Stimulated activated CD4-positive, alpha-beta T cell treated with anti-CD3 and anti-CD28 coated beads, Interleukin-1b, Interleukin-23, amount 100 ng/mL, for 1 hour (primary cell): Measurements from ENCODE around the gene USP16.

ENCODE experiments used
- DNase-seq, 2 donors: peaks; one replicate each; pipeline ENCODE4 v3.0.0-alpha.2; 2020; ENCODE audit warnings: low read depth in 2 of 2

The USP16 gene

DNA sequence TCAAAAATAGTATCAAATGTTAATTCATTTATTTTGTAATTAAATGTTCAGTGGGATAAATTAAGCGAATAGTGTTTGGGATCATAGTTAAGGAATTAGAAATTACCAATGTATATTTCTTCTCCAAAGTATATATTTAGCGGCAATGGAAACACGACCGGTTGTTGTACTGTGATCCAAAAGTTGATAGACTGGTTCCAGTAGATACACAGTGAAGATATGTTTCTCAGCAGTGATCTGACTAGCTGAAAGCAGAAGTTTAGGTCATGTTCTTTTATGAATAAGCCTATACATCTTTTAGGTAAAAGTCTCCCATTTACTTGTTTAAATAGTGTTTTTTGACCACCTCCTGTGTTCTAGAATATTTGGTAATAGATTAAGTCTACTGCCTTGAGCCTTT lies 8.8 kb downstream of the USP16 start:
- no peak for DNase-seq

DNA sequence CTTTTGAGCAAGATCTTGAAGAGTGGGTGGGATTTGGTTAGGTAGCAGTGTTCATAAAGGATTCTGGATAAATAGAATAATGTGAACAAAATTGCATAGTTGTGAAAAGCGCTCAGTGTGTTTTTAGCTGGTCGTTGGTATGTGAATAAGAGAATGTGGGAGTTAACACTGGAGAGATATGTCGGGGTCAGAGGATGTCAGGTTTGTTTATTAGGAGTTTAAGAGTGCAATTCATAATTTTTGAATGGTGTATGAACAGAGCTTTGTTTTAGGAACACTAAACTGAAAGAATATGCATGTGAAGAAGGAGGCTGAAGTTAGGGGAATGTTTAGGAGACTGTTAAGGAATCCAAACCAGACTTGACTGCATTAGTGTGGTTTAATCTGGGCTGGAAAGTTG lies 9.4 kb downstream of the USP16 start:
- DNase-seq = no peak

DNA sequence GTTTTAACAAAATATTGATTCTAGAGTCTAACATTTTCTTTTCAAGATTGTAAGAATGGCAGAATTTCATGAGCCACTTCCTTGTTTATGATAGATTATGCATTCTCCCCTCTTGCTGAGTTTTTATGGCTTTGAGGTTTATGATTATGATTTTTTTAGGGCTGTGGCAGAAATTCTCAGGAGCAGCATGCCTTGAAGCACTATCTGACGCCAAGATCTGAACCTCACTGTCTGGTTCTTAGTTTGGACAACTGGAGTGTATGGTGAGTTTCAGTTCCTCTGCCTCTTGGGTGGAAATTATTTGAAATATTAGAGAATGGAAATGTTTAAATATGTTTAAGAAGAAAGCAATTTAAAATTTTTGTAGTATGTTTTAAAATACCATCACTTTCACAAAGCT lies 10.2 kb downstream of the USP16 start:
- no peak for DNase-seq

DNA sequence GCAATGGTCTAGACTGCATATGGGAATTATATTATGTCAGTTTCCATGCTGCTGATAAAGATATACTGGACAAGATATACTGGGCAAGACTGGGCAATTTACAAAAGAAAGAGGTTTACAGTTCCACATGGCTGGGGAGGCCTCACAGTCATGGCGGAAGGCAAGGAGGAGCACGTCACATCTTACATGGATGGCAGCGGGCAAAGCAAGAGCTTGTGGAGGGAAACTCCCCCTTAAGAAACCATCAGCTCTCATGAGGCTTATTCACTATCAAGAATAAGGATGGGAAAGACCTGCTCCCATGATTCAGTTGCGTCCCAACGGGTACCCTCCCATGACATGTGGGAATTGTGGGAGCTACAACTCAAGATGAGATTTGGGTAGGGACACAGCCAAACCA lies 27.8 kb downstream of the USP16 start:
- no peak for DNase-seq

DNA sequence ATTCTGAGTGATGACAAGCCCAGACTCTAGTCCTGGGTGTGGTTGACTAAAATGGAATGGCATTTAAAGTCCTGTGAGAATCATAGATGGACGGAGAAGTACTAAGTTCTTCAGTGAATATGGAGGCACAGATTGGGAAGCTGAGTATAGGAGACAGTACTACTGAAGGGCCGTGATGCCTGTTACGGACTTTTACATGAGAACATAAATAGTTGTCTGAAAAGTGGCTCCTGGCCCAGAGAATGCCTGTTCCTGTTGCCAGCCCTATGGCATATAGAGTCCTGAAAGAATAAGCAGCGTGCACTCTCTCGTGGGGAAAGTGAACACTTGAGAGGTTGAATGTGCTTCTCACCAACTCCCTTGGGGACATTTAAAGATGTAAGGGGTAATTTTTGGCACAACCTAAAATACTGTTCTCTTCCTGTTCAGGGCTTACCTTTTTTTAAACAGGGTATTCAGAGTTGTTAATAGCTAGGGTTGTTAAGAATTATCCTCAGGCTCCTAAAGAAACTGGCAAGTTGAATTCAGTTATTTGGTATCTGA lies 28.6 kb downstream of the USP16 start:
- no peak for DNase-seq

DNA sequence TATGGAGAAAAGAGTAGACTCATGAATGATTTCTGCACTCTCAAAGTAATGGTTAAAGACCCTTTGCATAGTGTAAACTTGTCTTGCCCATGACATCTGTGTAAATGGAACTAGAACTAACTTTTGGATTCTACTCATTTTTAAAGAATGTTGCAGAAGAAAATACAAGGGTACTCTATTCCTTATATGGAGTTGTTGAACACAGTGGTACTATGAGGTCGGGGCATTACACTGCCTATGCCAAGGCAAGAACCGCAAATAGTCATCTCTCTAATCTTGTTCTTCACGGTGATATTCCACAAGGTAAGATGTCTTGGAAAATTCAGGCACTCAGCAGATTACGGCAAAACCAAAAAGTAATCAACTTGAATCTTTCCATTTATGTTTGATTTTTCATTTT lies 29.2 kb downstream of the USP16 start:
- no peak for DNase-seq

DNA sequence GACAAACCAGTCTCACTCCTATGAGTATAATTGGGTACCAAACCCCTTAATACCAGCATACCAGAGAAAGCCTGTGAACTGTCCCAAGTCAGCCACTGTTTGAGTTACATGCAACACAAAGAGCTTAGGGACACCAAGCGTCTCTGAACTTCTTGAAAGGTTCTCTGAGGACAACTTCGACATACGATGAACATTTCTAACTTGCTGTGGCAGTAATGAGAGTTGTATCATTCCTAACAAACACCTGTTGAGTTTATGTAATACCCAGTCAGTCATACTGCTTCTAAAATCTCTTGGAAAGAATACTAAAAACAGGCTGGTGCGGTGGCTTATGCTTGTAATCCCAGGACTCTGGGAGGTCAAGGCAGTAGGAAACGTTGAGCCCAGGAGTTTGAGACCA lies 30.6 kb downstream of the USP16 start:
- no peak for DNase-seq

DNA sequence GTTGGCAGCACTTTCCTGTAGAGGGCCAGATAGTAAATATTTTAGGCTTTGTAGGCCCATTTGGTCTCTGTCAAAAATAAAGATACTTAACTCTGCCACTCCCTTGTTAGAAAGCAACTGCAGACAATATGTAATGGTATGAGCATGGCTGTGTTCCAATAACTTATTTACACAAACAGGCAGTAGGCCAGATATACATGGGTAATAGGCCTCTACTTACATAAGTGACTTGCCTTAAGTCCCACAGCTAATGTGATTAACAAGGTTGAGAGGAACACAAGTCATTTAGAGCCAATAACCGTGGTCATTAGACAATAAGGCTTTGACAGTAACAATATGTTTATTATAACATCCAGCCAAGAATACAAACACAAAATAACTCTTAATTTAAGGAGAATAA lies 31.5 kb downstream of the USP16 start:
- no peak for DNase-seq

DNA sequence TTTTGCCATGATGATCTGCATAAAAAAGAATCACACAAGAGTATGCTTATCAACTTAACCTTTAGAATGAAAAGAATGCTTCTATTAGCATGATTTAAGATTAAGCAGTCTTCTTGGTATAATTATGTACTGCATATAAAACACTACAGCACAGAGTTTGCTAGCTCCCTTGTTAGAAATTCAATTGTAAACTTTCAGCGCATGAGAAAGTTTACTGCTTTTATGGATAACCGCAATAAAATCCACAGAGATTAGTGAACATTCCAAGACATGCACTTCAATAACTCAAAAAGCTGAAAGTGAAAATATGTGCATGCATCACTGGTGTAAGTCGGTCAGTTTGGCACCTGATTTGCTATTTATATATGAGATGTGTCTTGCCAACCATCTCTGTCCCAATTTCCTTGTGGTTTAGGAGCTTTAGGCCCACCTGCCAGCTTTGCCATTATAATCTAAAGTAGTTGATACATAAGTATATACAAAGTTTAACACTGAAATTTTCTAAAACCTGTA lies 32.1 kb downstream of the USP16 start:
- no peak for DNase-seq

DNA sequence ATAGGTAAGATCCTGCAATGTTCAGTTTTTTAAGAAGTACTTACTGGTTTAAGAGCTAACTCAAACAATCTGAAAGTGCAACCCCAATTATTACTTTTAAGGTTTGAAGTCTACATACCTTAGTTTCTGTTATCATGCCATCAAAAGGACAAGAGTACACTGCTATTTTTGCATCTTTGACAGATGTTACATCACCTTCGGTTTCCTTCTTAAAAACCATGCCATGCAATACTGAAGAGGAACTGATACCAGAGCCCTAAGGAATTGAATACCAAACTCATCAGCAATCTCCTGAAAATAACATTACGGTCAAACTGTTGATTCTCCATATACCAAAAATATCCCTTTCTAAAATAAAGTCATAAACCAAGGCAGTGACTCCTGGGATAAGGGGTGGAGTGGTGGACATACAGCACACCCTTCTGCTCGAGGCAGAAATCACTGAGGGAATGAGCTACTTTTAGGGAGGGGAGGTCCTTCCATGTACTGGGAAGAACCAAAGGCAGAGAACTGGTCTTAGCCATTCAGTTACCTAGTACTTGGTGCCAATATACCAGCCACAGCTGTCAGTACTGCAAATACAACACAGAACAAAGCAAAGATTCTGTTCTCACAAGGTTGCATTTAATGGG lies 40.5 kb downstream of the USP16 start:
- no peak for DNase-seq

DNA sequence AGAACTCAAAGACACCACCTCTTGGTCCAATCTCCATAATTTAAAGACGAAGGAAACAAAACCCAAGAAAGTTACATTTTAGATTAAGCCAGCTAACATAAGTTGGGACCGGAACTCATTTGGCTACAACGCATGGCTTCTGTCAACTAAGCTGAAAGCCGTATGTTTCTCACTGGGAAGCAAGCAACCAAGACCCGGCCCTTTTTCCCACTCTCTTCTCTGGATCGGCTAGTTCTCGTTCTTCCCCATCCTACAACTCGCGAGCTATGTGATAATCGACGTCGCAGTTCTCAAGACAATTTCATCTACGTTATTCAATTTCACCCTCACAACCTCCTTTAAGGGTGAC lies 48.4 kb downstream of the USP16 start:
- no peak for DNase-seq

DNA sequence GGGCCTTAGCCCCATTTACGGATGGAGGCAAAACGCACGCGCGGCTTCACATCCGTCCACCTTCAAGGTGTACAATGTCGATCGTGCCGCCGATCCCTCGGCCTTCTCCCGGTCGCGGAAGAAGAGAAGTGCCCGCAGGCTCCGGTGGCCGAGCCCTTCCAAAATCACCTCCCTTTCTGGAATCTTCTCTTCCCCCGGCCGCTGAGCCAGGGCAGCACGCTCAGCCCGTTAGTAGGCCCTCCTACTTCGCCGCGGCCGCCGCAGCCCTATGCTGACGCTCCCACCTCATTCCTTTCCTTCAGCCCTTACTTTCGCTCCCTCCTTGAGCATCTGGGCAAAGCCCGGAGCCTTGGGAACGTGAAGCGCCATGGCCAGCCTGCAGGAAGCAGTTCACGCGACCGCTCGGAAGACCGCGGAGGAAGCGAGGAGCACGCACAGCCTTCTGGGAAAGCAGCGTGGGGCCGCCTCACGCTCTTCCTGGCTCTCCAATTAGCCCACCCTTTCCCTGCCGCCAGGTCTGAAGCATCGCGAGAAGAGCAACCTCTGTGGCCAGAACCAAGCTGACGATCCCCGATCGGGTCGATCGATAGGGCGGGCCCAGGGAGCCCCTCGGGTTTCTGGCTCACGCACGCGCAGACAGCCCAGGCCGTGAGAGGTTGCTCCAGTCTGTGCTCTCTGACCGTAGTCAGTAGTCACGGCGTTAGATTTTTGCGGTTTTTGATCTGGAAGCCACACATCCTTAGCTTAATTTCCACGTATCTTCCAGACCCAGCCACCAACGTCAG lies 48.9 kb downstream of the USP16 start, which contains the start of gene CCT8:
Gene CCT8, minus strand, starts transcription at position 427 of the 785 bp plus-strand sequence. Its CDS starts 58 bp downstream, at position 369.
- DNase-seq = peak; percentile 92 to 97

DNA sequence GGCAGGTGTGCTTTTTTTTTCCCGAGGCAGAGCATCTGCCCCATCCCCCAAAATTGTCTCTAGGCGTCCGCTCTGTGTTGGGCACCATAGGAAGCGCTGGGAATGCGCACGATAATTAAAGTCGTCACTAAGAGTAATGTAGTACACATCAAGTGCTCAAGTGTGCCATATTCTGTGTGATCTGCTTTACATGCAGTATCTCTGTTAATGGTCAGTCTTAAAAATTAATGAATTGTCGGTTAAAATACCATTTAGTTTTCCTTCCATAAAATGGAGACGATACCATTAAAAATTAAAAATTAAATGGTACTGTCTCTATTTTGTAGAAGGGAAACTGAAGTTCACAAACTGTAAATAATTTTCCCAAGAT lies 49.5 kb downstream of the USP16 start:
- no peak for DNase-seq

DNA sequence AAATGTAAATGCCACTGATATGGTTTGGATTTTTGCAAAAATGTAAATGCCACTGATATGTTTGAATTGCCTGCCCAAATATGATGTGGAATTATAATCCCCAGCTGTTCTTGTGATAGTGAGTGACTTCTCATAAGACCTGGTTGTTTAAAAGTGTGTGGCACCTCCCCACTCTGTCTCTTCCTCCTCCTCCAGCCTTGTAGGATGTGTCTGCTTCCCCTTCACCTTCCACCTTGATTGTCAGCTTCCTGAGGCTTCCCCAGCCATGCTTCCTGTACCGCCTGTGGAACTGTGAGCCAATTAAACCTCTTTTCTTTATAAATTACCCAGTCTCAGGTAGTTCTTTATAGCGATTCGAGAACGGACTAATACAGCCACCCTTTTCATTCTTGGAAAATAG lies 50.3 kb downstream of the USP16 start:
- DNase-seq = no peak

DNA sequence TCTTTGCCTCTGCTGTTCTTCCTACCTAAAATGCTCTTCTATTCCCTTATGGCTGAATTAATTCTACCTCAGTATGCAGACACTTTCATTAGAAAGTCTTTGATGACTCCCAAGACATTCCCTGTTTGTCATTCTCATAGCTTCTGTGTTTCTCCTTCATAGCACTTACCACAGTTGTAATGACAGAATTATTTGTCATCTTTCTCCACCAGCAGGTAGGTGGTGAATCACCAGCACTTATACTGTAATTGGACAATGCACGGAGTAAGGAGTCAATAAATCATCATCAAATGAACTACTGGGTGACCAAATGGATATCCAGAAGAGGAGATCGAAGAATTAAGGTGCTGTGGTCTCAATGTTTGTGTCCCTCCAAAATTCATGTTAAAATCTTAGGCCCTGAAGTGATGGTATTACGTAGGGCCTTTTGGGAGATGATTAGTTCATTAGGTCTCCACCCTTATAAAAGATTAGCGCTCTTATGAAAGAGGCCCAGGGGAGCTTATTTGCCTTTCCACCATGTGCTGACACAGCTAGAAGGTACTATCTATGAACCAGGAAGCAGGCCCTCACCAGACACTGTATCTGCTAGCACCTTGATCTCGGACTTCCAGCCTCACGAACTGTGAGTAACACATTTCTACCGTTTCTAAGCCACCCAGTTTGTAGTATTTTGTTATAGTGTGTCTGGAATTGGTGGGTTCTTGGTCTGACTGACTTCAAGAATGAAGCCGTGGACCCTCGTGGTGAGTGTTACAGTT lies 51.4 kb downstream of the USP16 start:
- DNase-seq = no peak

DNA sequence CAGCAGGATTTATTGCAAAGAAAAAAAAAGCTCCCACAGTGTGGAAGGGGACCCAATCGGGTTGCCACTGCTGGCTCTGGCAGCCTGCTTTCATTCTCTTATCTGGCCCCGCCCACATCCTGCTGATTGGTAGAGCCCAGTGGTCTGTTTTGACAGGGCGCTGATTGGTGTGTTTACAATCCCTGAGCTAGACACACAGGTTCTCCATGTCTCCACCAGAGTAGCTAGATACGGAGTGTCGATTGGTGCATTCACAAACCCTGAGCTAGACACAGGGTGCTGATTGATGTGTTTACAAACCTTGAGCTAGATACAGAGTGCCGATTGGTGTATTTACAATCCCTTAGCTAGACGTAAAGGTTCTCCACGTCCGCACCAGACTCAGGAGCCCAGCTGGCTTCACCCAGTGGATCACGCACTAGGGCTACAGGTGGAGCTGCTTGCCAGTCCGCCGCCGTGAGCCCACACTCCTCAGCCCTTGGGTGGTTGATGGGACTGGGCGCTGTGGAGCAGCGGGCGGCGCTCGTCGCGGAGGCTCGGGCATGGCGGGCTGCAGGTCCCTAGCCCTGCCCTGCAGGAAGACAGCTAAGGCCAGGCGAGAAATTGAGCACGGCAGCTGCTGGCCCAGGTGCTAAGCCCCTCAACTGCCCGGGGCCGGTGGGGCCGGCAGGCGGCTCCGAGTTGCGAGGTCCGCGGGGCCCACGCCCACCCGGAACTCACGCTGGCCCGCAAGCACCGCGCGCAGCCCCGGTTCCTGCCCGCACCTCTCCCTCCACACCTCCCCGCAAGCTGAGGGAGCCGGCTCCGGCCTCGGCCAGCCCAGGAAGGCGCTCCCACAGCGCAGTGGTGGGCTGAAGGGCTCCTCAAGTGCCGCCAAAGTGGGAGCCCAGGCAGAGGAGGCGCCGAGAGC lies 52.5 kb downstream of the USP16 start:
- DNase-seq = peak in 1 of 2 donors; percentile 21

DNA sequence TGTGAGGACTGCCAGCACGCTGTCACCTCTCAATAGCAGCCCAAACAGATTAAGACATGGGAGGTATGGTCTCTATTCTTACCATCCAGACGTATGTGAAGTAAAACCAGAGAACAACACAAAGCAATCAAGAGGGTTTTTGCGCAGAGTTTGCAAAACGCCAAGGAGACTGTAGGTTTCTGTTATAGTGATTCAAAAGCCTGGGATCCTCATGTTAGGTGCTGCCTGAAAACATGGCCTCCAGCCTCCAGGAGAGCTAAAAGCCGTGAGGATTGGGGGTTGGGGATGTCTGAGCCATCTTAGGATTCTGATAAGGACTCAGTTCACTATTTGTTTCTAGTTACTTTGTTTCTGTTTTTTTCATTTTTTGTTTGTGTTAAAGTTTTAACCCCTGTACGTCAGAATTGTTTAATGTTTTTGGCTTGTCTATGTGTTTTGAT lies 53.2 kb downstream of the USP16 start:
- DNase-seq = no peak

DNA sequence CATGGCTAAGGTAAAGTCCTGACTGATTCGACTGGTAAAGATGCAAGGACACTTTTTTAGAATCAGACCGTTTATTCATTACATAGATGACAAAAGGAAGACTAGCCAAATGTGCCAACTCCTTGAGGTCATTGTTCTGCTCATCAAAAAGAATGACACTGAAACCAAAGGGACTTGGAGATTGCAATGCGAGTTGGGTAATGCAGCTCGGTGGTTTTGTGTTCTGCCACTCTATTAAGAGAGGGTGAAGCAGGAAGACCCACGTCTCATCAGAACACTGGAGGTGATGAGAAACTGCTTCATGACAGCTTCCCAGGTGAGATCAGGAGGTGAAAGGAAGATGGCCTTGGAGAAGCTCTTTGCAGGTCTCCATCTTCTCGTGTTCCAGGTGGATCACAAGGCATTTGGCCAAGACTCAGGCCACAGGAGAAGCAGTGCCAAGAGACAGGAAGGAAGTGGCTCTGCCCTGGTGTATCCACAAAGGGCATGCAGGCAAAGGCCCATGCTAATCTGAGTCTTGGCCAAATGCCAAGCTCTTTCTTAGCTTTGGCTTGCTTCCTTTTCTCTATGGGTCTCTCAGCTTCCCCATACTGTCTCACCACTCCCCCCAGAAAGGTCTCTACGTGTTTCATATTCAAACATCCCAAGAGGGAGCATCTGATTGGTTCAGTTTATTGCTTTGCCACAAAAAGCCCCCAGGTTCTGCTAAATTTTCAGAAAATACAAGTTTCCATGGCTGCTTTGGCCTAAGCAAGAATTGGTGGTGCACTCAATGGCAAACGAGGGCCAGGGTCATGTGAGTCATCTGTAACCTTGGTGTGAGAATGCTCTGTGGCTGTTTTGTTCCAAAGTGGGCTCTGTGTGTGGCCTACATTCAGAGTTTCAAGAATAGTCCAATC lies 54.6 kb downstream of the USP16 start:
- DNase-seq = no peak

DNA sequence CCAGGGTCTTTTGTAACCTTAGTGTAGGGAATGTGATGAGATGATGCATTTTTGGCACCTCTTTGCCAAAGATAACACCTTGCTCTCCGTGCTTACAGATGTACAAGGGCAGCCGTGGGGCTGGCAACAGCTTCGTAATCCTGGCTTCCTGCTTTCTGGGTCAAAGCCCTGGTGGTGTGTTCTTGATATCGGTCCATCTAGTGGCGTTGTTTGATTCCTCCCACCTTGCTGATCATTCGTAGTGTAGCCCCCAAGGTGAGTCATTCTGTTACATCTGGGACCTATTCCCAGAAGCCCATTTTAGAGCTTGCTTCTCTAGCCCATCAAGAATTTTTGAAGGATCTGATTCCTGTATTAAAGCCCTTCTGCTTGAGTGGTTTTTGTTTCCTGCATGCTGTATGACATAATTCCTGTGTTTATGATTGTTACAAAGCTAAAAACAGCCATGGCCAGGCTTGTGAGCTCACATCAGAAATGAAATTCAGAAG lies 56.0 kb downstream of the USP16 start:
- DNase-seq = no peak
